Measurements from ENCODE around the gene ZCWPW1. TPM values are rescaled to one million over a fixed set of nuclear protein-coding genes. Genes with fewer than 3 reads are reported as not detected.
"Not testable (repeated sequence)": the region's sequence is repeated elsewhere in the genome, so short reads cannot be mapped to it uniquely, and the experiment has no call there.

ZCWPW1 gene
- total RNA-seq, 2 donors from 2014 or later, result 1.6 to 3.3 TPM

- ATAC-seq (no peak), DNase-seq (no peak)
Observed at GRCh38 chr7:100456562-100456961, 28.1 kb upstream of the ZCWPW1 start.

GRCh38 chr7:100455206-100455605 lies 26.7 kb upstream of the ZCWPW1 start:
- ATAC-seq (no peak), DNase-seq (no peak)
- H3K9me3 ChIP-seq, result no peaks in the 10 kb centered on the region
- 76 to 88% methylated on average over 2 to 3 of the region's 3 CpGs for WGBS, 2 donors
- no peaks in the 10 kb centered on the region for H3K27me3 ChIP-seq
- intact Hi-C loops (cut with DNase I), result no loop called here
- H3K36me3 ChIP-seq (replicated peaks in 1 of 2; ENCODE audit: insufficient read depth in 1 of 2, low read depth in 2 of 2), result no peaks in the 10 kb centered on the region
- H3K4me1 ChIP-seq, result peaks cover 9% of the 10 kb centered on the region
- TF ChIP-seq CTCF (IDR thresholded peaks at IDR 0.05) (no peak), POLR2A (IDR thresholded peaks at IDR 0.05) (no peak)
- no peak overlapping the region for H3K4me3 ChIP-seq
- no peak overlapping the region for H3K27ac ChIP-seq

More at GRCh38 chr7:100456562-100456961, 28.1 kb upstream of the ZCWPW1 start:
- Histone ChIP-seq H3K9me3 (no peaks in the 10 kb centered on the region), H3K27me3 (no peaks in the 10 kb centered on the region), H3K36me3 (replicated peaks in 1 of 2; ENCODE audit: insufficient read depth in 1 of 2, low read depth in 2 of 2) (no peaks in the 10 kb centered on the region), H3K27ac (no peak overlapping the region), H3K4me3 (no peak overlapping the region), H3K4me1 (no peaks in the 10 kb centered on the region)
- TF ChIP-seq CTCF (IDR thresholded peaks at IDR 0.05), result no peak
- no peak for TF ChIP-seq POLR2A (IDR thresholded peaks at IDR 0.05)
- intact Hi-C loops (cut with DNase I), result no loop called here
- WGBS, 2 donors, result 83% methylated on average over 4 to 14 of the region's 14 CpGs

GRCh38 chr7:100453854-100454253 lies 25.4 kb upstream of the ZCWPW1 start:
- intact Hi-C loops (cut with DNase I); ATAC-seq; DNase-seq; H3K36me3 ChIP-seq (replicated peaks in 1 of 2; ENCODE audit: insufficient read depth in 1 of 2, low read depth in 2 of 2); H3K27ac ChIP-seq; H3K27me3 ChIP-seq; H3K4me3 ChIP-seq; H3K9me3 ChIP-seq: not testable (repeated sequence)
- WGBS, 2 donors, result 87 to 95% methylated on average over 8 of the region's 8 CpGs
- peaks cover 16% of the 10 kb centered on the region for H3K4me1 ChIP-seq

GRCh38 chr7:100452513-100452912 lies 24.0 kb upstream of the ZCWPW1 start:
- Histone ChIP-seq H3K36me3 (replicated peaks in 1 of 2; ENCODE audit: insufficient read depth in 1 of 2, low read depth in 2 of 2) (no peaks in the 10 kb centered on the region), H3K9me3 (no peaks in the 10 kb centered on the region), H3K4me3 (no peak overlapping the region), H3K27me3 (no peaks in the 10 kb centered on the region), H3K27ac (no peak overlapping the region), H3K4me1 (peaks cover 16% of the 10 kb centered on the region)
- DNase-seq (no peak), ATAC-seq (no peak)
- 86% methylated on average over 3 of the region's 3 CpGs for WGBS, 2 donors
- intact Hi-C loops (cut with DNase I), result no loop called here
- TF ChIP-seq CTCF (IDR thresholded peaks at IDR 0.05), result no peak
- no peak for TF ChIP-seq POLR2A (IDR thresholded peaks at IDR 0.05)

- TF ChIP-seq CTCF (IDR thresholded peaks at IDR 0.05) (no peak), POLR2A (IDR thresholded peaks at IDR 0.05) (no peak)
- no peak overlapping the region for H3K4me3 ChIP-seq
- no peaks in the 10 kb centered on the region for H3K9me3 ChIP-seq
- H3K27ac ChIP-seq, result peak overlapping the region in 1 of 4 donors; percentile 77
- peaks cover 16% of the 10 kb centered on the region for H3K4me1 ChIP-seq
- DNase-seq (no peak), ATAC-seq (no peak)
- no peaks in the 10 kb centered on the region for H3K36me3 ChIP-seq (replicated peaks in 1 of 2; ENCODE audit: insufficient read depth in 1 of 2, low read depth in 2 of 2)
- intact Hi-C loops (cut with DNase I), result no loop called here
- no peaks in the 10 kb centered on the region for H3K27me3 ChIP-seq
- 82 to 85% methylated on average over 13 of the region's 13 CpGs for WGBS, 2 donors
Observed at GRCh38 chr7:100449190-100449795, 20.8 kb upstream of the ZCWPW1 start.

- H3K9me3 ChIP-seq; H3K4me3 ChIP-seq; H3K27me3 ChIP-seq; intact Hi-C loops (cut with DNase I); DNase-seq; H3K36me3 ChIP-seq (replicated peaks in 1 of 2; ENCODE audit: insufficient read depth in 1 of 2, low read depth in 2 of 2); H3K27ac ChIP-seq; ATAC-seq: not testable (repeated sequence)
- peaks cover 16% of the 10 kb centered on the region for H3K4me1 ChIP-seq
- WGBS, 2 donors, result 85 to 93% methylated on average over 8 of the region's 8 CpGs
Observed at GRCh38 chr7:100447363-100447762, 18.9 kb upstream of the ZCWPW1 start.
